Stomach (tissue), 9 donors: ENCODE results near the gene ALS2CL. TPM values are rescaled to one million over a fixed set of nuclear protein-coding genes. Genes with fewer than 3 reads are reported as not detected.

Experiments used
- DNase-seq, 2 donors: peaks; one replicate each; pipeline versions ENCODE4 v3.0.0 to v3.0.0-alpha.2; 2013 to 2019
- H3K27ac ChIP-seq, 5 donors: fragments of 200-600 bp in 4 of 5; sonication (generic) in 4 of 5; one replicate each; pipeline ENCODE4 v1.5.1; 2013 to 2019; ENCODE audit warnings: mild to moderate bottlenecking in 1 of 5, moderate library complexity in 1 of 5
- H3K27me3 ChIP-seq, 3 donors: fragments of 200-600 bp; sonication (generic); one replicate each; pipeline ENCODE4 v1.5.1; 2017 to 2019; ENCODE audit warnings: mixed run types in 1 of 3
- H3K36me3 ChIP-seq, 4 donors: fragments of 200-600 bp; sonication (generic); 1 replicate in 3 of 4; 2 replicates in 1 of 4; pipeline ENCODE4 v1.5.1; 2016 to 2019
- H3K4me1 ChIP-seq, 4 donors: fragments of 200-600 bp; sonication (generic); one replicate each; pipeline ENCODE4 v1.5.1; 2016 to 2019
- H3K4me3 ChIP-seq, 4 donors: fragments of 200-600 bp; sonication (generic) in 3 of 4; one replicate each; pipeline ENCODE4 v1.5.1; 2016 to 2019; ENCODE audit warnings: mild to moderate bottlenecking in 1 of 4
- H3K9me3 ChIP-seq, 4 donors: fragments of 200-600 bp; sonication (generic); one replicate each; pipeline ENCODE4 v1.5.1; 2016 to 2019
- EP300 ChIP-seq: sonication (generic); formaldehyde crosslinking; IDR thresholded peaks from one replicate; pipeline ENCODE4 v1.6.1; 2017; ENCODE audit warnings: antibody characterized with exemption
- POLR2A ChIP-seq, 4 donors: fragments of 450-650 bp; IDR thresholded peaks; one replicate each; pipeline ENCODE4 v1.6.1; 2016; ENCODE audit warnings: antibody characterized with exemption in 4 of 4, control low read depth in 2 of 4, mild to moderate bottlenecking in 1 of 4, moderate library complexity in 1 of 4
- POLR2AphosphoS5 ChIP-seq, 3 donors: sonication (generic); formaldehyde crosslinking; IDR thresholded peaks; one replicate each; pipeline ENCODE4 v1.6.1; 2016; ENCODE audit warnings: antibody characterized with exemption in 3 of 3
- WGBS, 5 donors: extraction: QIAGEN DNeasy Blood & Tissue Kit in 3 of 5; methylation state at CpG; one replicate each; pipeline versions ENCODE4 v1.1.5 to v1.1.7; 2013 to 2018; 5-methylcytosine and 5-hydroxymethylcytosine counted together
- intact Hi-C: fragments of 100-400 bp; cut with DNase I; formaldehyde crosslinking; loops from one replicate; pipeline ENCODE4 v1.15.1; 2023; ENCODE audit warnings: low total_unique reads
- polyA plus RNA-seq, 3 donors: library from polyadenylated mRNA; stranded (reverse); fragments of 200-250 nt; gene quantifications; one replicate each; pipeline ENCODE4 v1.2.3, GENCODE V29; 2013
- total RNA-seq, 5 donors: library from RNA; depleted of rRNA; stranded (reverse); fragments of >200 nt; gene quantifications; one replicate each; pipeline versions ENCODE4 v1.1.0 to v1.2.3, GENCODE V29; 2014 to 2016
- TF ChIP-seq, protein P1 (sequence below), 7 experiments: fragments of 450-650 bp in 4 of 7; fragments of 200-600 bp in 3 of 7; sonication (generic) in 3 of 7; IDR thresholded peaks; one replicate each; pipeline ENCODE4 v1.5.1; 2016 to 2019; ENCODE audit warnings: antibody characterized with exemption in 7 of 7, control low read depth in 2 of 7, mild to moderate bottlenecking in 1 of 7
- donor health status: healthy with polysubstance abuse.
- donor health status: Bipolar disorder and iron deficiency.
- donor health status: healthy.

The ALS2CL gene
- total and polyA plus RNA-seq, 8 donors: 5.3 to 107 (median 47.8) TPM

DNA sequence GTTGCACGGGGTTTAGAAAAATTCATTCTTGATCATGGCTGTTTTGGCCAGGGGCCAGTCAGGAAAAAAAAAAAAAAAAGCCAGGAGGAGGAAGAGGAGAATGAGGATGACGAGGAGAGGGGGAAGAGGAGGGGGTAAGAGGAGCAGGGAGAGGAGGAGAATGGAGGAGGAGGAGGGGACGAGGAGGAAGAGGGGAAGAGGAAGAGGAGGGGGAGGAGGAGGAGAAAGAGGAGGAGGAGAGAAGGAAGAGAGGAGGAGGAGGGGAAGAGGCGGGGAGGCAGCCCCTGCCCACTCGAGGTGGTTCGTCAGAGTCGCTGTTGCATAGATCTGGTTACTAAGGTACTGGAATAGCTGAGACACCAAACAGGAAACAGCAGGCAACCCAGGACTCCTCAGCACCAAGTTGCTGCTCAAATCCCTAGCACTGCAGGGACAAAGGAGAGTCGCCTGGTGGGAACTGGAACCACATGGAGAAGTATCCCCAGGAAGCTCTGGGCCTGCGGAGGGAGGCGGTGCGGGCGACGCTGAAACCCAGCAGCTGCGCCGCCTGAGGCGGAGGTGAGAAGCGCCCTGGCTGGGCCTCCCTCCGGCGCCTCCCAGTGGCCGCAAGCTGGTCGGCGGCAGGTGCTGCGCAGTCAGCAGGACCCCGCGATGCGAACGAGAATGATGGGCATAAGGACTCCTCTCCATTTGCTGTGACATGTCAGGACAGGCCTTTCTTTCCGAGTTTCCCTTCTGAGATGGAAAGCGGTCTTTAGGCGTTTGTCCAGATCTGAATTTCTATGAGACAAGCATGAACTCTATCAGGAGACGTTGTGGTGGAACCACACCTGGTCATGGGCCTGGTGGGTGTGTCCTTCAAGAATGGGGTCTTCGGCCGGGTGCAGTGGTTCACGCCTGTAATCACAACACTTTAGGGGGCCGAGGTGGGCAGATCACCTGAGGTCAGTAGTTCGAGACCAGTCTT, 63.6 kb downstream of the ALS2CL start:
- WGBS, 5 donors: 11 to 14% (median 11%) methylated on average over 25 to 36 of the region's 36 CpGs
- peak; percentile 84 to 95 for DNase-seq
- H3K36me3 ChIP-seq: no peaks in the 10 kb centered on the region
- H3K9me3 ChIP-seq: no peaks in the 10 kb centered on the region
- peak in 1 of 3 donors; percentile 62 for TF ChIP-seq POLR2AphosphoS5 (IDR thresholded peaks at IDR 0.05)
- no peak for TF ChIP-seq POLR2A (IDR thresholded peaks at IDR 0.05)
- no peak for TF ChIP-seq EP300
- TF ChIP-seq, protein P1, sequence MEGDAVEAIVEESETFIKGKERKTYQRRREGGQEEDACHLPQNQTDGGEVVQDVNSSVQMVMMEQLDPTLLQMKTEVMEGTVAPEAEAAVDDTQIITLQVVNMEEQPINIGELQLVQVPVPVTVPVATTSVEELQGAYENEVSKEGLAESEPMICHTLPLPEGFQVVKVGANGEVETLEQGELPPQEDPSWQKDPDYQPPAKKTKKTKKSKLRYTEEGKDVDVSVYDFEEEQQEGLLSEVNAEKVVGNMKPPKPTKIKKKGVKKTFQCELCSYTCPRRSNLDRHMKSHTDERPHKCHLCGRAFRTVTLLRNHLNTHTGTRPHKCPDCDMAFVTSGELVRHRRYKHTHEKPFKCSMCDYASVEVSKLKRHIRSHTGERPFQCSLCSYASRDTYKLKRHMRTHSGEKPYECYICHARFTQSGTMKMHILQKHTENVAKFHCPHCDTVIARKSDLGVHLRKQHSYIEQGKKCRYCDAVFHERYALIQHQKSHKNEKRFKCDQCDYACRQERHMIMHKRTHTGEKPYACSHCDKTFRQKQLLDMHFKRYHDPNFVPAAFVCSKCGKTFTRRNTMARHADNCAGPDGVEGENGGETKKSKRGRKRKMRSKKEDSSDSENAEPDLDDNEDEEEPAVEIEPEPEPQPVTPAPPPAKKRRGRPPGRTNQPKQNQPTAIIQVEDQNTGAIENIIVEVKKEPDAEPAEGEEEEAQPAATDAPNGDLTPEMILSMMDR (IDR thresholded peaks at IDR 0.05): peak in 5 of 7 experiments; percentile 94 to 99 (median 96)
- intact Hi-C loops: loop anchor here (5.0 kb wide), 1 partner anchor 143 kb away; no protein-coding TSS in a partner anchor
- no peaks in the 10 kb centered on the region for H3K27me3 ChIP-seq
- peaks cover 10 to 17% (median 15%) of the 10 kb centered on the region in 4 donors for H3K4me1 ChIP-seq
- H3K4me3 ChIP-seq: peak overlapping the region; percentile 18 to 43 (median 35)
- H3K27ac ChIP-seq: peak overlapping the region; percentile 17 to 83 (median 78)

DNA sequence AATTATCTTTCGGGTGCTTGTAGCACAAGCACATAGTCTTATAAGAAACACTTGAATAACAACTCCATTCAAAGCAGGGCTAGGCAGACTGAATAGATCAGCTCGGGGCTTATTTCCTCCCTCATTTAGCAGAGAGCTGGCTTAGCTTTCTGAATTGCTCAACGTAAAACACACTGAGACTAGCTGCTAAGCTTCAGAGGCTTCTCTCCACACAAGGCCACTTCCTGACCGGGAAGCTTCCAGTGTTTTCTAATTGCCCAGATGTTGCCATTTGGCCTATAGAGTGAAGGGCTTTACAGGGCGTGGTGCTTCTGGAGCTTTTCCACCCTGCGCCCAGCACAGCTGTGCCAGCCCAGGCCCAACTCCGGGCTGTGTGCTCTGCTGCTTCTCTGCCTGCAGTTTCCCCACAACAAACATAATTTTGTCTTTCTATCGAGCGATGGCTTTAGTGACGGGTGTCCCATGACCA, 64.5 kb downstream of the ALS2CL start:
- WGBS, 5 donors: 57 to 68% (median 62%) methylated on average over 10 of the region's 10 CpGs
- Histone ChIP-seq H3K4me3 (peak overlapping the region in 1 of 4 donors; percentile 43), H3K9me3 (no peaks in the 10 kb centered on the region), H3K36me3 (no peaks in the 10 kb centered on the region), H3K4me1 (peaks cover 10 to 17% (median 15%) of the 10 kb centered on the region in 4 donors), H3K27ac (peak overlapping the region; percentile 37 to 83 (median 78)), H3K27me3 (no peaks in the 10 kb centered on the region)
- TF ChIP-seq POLR2AphosphoS5 (IDR thresholded peaks at IDR 0.05) (no peak), POLR2A (IDR thresholded peaks at IDR 0.05) (no peak), EP300 (no peak)
- TF ChIP-seq, protein P1 (IDR thresholded peaks at IDR 0.05): no peak
- intact Hi-C loops: loop anchor here (5.0 kb wide), 1 partner anchor 142 kb away; no protein-coding TSS in a partner anchor
- DNase-seq: peak in 1 of 2 donors; percentile 65

DNA sequence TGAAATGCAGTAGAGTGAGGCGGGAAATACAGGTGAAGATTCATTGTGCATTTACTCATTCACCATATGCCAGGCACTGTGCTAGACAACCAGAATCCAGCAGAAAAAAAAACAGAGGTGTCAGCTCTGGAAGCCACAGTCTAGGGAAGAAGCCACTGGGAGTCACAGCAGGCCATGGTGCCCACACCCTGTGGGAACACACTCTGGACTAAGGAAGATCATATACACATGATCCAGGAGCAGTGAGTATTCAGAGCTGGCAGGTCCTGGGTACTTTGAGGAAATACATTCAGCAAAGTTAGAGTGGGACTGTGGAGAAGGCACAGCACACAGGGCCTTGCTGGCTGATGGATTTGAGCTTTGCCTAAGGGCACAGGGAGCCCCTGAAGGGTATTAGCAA, 66.4 kb downstream of the ALS2CL start:
- no peak overlapping the region for H3K27ac ChIP-seq
- DNase-seq: no peak
- no peaks in the 10 kb centered on the region for H3K27me3 ChIP-seq
- TF ChIP-seq POLR2A (IDR thresholded peaks at IDR 0.05) (no peak), POLR2AphosphoS5 (IDR thresholded peaks at IDR 0.05) (no peak), EP300 (no peak)
- TF ChIP-seq, protein P1 (IDR thresholded peaks at IDR 0.05): no peak
- peaks cover 10 to 17% (median 15%) of the 10 kb centered on the region in 4 donors for H3K4me1 ChIP-seq
- 89 to 100% (median 96%) methylated on average over 1 of the region's 1 CpG for WGBS, 5 donors
- no peaks in the 10 kb centered on the region for H3K9me3 ChIP-seq
- intact Hi-C loops: loop anchor here (5.0 kb wide), 1 partner anchor 140 kb away; no protein-coding TSS in a partner anchor
- no peaks in the 10 kb centered on the region for H3K36me3 ChIP-seq
- H3K4me3 ChIP-seq: no peak overlapping the region

DNA sequence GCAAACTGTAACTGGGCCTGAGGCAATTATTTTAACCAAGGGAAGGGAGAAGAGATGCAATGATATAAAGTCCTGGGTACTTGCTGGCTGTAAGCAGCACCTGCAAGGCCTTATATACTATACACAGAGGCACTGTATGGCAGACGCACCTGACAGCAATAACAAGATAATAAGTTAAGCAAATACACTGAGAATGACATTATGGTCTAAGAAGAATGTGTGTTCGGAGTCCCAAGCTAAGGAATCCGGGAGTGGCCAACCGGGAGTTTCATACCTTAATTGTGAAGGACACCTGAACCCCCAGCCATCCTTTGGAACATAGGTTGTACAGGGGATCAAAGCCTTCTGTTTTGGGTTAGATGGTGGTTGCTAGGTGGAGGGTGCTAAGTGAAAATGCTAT, 67.4 kb downstream of the ALS2CL start:
- Histone ChIP-seq H3K9me3 (no peaks in the 10 kb centered on the region), H3K27ac (no peak overlapping the region), H3K27me3 (peaks cover 0 to 5% (median 0%) of the 10 kb centered on the region in 3 donors), H3K36me3 (no peaks in the 10 kb centered on the region), H3K4me1 (peaks cover 10 to 17% (median 15%) of the 10 kb centered on the region in 4 donors), H3K4me3 (no peak overlapping the region)
- intact Hi-C loops: loop anchor here (5.0 kb wide), 1 partner anchor 139 kb away; no protein-coding TSS in a partner anchor
- DNase-seq: no peak
- TF ChIP-seq POLR2AphosphoS5 (IDR thresholded peaks at IDR 0.05) (no peak), POLR2A (IDR thresholded peaks at IDR 0.05) (no peak), EP300 (no peak)
- TF ChIP-seq, protein P1 (IDR thresholded peaks at IDR 0.05): no peak
- WGBS, 5 donors: 71 to 89% (median 77%) methylated on average over 4 of the region's 4 CpGs
